Peyer's patch (tissue), 4 donors: ENCODE measurements around the gene NPVF. TPM values are rescaled to one million over a fixed set of nuclear protein-coding genes. Genes with fewer than 3 reads are reported as not detected.

Experiments
- DNase-seq, 3 donors: peaks; one replicate each; pipeline ENCODE4 v3.0.0-alpha.2; 2017 to 2019
- H3K27ac ChIP-seq, 4 donors: fragments of 200-600 bp; sonication (generic); one replicate each; pipeline ENCODE4 v1.5.1; 2016 to 2019
- H3K27me3 ChIP-seq, 2 donors: fragments of 200-600 bp; sonication (generic); one replicate each; pipeline ENCODE4 v1.5.1; 2019
- H3K36me3 ChIP-seq, 3 donors: fragments of 200-600 bp; sonication (generic); one replicate each; pipeline ENCODE4 v1.5.1; 2016 to 2019
- H3K4me1 ChIP-seq, 4 donors: fragments of 200-600 bp; sonication (generic); one replicate each; pipeline ENCODE4 v1.5.1; 2016 to 2019
- H3K4me3 ChIP-seq, 4 donors: fragments of 200-600 bp; sonication (generic); 1 replicate in 3 of 4; 2 replicates in 1 of 4; pipeline ENCODE4 v1.5.1; 2016 to 2019; ENCODE audit warnings: mild to moderate bottlenecking in 1 of 4
- H3K9me3 ChIP-seq, 4 donors: fragments of 200-600 bp; sonication (generic); one replicate each; pipeline ENCODE4 v1.5.1; 2016 to 2019; ENCODE audit warnings: mild to moderate bottlenecking in 1 of 4
- CTCF ChIP-seq, 6 experiments: fragments of 450-650 bp in 4 of 6; fragments of 200-600 bp in 2 of 6; sonication (generic) in 1 of 6; IDR thresholded peaks; one replicate each; pipeline ENCODE4 v1.5.1; 2017 to 2019; ENCODE audit warnings: antibody characterized with exemption in 6 of 6, mild to moderate bottlenecking in 3 of 6, moderate library complexity in 1 of 6
- POLR2A ChIP-seq, 2 donors: fragments of 450-650 bp; IDR thresholded peaks; one replicate each; pipeline ENCODE4 v1.5.1; 2017; ENCODE audit warnings: antibody characterized with exemption in 2 of 2, mild to moderate bottlenecking in 2 of 2, moderate library complexity in 2 of 2
- total RNA-seq, 4 donors: library from RNA; depleted of rRNA; stranded (reverse); fragments of >200 nt; gene quantifications; one replicate each; pipeline ENCODE4 v1.1.0, GENCODE V29; 2016

NPVF gene
- total RNA-seq, 4 donors from 2014 or later = not detected

DNA sequence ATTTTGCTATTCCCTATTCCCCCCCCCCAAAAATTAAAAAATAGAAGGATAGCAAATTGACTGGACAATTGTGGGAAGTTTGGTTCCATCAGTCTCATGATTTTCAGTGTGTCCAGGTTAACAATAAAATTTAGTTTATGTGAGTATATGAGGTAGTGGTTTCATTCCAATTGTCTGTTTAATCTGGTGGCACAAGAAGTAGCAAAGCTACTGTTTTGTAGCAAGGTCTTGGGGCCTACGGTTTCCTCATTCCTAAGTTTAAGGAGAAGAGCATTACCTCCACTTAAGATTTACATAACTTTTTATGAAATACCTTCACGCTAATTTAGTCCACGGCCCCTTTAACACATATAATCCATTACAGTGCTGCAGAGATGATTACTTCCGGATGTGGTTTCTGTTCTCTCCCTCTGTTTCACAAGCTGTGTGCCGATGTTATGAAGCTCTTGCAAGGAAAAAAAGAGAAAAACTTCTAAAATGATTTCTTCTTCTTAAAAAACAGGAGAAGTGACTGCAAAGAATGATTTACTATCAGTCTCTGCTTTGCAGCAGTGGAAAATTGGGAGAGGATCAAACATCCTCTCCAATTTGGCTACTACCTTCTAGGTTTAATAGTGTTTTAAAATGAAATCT is 32.7 kb upstream of the NPVF start:
- H3K27me3 ChIP-seq = no peaks in the 10 kb centered on the region
- no peak overlapping the region for H3K27ac ChIP-seq
- peak overlapping the region in 1 of 4 donors; percentile 14 for H3K4me3 ChIP-seq
- no peak for TF ChIP-seq POLR2A (IDR thresholded peaks at IDR 0.05)
- no peak for TF ChIP-seq CTCF (IDR thresholded peaks at IDR 0.05)
- no peaks in the 10 kb centered on the region for H3K36me3 ChIP-seq
- no peak for DNase-seq
- no peaks in the 10 kb centered on the region for H3K9me3 ChIP-seq
- peaks cover 0 to 13% (median 3%) of the 10 kb centered on the region in 4 donors for H3K4me1 ChIP-seq

GRCh38 chr7:25259487-25260243 is 31.4 kb upstream of the NPVF start:
- Histone ChIP-seq H3K36me3 (no peaks in the 10 kb centered on the region), H3K4me1 (peaks cover 0 to 13% (median 3%) of the 10 kb centered on the region in 4 donors), H3K4me3 (no peak overlapping the region), H3K9me3 (no peaks in the 10 kb centered on the region), H3K27me3 (no peaks in the 10 kb centered on the region), H3K27ac (no peak overlapping the region)
- TF ChIP-seq POLR2A (IDR thresholded peaks at IDR 0.05) (no peak), CTCF (IDR thresholded peaks at IDR 0.05) (peak; percentile 26 to 93 (median 82))
- DNase-seq = peak in 2 of 3 donors; percentile 62 to 87

DNA sequence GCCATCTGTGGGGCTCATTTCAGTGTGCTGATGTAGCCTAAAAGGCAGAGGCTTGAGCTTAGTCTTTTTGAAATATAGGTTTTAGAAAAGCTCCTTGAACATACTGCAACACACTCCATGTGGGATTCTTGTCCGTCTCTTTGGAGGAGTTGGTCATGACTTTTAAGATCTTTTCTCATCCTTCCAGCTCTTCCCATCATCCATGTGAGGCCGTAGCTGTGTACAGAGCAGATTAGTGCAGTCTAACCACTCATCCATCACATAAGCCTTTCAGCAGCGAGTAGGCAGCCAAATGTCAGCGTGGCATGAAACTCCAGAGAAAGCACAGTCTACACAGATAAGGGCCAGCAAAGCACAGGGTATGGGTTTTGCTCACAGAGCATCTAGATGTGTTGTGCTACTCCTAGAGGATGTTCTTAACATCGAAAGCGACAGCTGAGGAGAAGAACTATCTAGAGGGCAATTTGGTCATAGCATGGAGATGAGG is 28.1 kb upstream of the NPVF start:
- no peak overlapping the region for H3K27ac ChIP-seq
- no peak for TF ChIP-seq CTCF (IDR thresholded peaks at IDR 0.05)
- TF ChIP-seq POLR2A (IDR thresholded peaks at IDR 0.05) = no peak
- no peaks in the 10 kb centered on the region for H3K9me3 ChIP-seq
- no peaks in the 10 kb centered on the region for H3K27me3 ChIP-seq
- peaks cover 0 to 13% (median 3%) of the 10 kb centered on the region in 4 donors for H3K4me1 ChIP-seq
- H3K4me3 ChIP-seq = no peak overlapping the region
- DNase-seq = no peak
- no peaks in the 10 kb centered on the region for H3K36me3 ChIP-seq

DNA sequence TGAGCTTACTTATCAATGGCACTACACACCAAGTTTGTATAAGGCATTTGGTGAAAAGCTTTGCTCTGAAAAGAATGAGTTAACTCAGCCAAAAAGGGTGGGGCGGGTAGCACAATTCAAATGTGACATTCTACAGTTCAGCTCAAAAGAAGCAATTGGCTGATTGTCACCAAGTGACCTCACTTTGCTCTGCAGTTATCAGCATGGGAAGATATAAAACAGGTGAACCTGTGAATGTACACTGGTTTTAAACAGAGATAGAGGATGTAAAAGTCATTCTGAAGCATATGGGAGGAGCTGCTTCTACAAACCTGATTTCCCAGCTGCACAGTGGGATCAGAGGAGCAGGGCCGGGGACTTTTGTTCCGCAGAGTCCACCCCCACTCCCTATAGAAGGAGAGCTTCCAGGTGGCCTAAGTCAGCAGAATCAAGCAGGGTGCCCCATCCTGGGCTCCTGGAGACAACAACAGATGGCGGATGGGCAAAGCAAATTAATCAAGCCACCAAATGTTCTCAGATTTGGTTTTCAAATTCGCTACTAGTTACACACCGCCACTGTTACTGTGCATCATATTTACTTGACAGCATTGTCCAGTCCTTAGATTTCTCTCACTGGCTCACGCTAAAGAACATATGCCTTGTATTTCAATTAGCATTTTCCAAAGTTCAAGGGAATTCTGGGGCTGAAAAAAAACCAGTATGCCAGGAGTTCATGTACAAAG is 27.5 kb upstream of the NPVF start:
- H3K27ac ChIP-seq = no peak overlapping the region
- no peak overlapping the region for H3K4me3 ChIP-seq
- no peaks in the 10 kb centered on the region for H3K9me3 ChIP-seq
- H3K27me3 ChIP-seq = no peaks in the 10 kb centered on the region
- no peak for TF ChIP-seq POLR2A (IDR thresholded peaks at IDR 0.05)
- no peak for TF ChIP-seq CTCF (IDR thresholded peaks at IDR 0.05)
- no peak for DNase-seq
- H3K36me3 ChIP-seq = no peaks in the 10 kb centered on the region
- peaks cover 0 to 11% (median under 1%) of the 10 kb centered on the region in 4 donors for H3K4me1 ChIP-seq

- Histone ChIP-seq H3K4me3 (no peak overlapping the region), H3K27me3 (no peaks in the 10 kb centered on the region), H3K9me3 (no peaks in the 10 kb centered on the region), H3K4me1 (no peaks in the 10 kb centered on the region), H3K36me3 (no peaks in the 10 kb centered on the region), H3K27ac (no peak overlapping the region)
- DNase-seq = no peak
- TF ChIP-seq POLR2A (IDR thresholded peaks at IDR 0.05) = no peak
- TF ChIP-seq CTCF (IDR thresholded peaks at IDR 0.05) = no peak
Measured at GRCh38 chr7:25254604-25255003, 26.3 kb upstream of the NPVF start.
